ENCODE measurements around the gene MACROD2.

DNA sequence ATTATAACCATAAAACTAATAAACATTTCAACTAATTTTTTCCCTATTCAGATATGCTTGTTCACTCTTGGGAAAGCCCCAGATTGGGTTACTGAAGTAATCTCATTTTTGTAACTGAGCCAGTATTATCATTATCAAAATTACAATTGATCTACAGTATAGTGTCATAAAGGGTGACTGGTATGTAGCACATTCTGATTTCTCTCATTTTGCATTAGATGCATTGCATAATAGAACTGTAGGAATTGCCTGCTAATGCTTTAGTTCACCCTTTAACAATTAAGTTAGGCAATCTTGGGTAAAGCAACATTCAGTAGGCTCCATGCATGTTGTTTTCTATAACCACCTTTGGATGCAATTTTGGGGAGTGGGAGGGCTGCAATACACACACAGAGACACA is 492.9 kb downstream of the MACROD2 start:
- no peak for TF ChIP-seq POLR2A (IDR thresholded peaks at IDR 0.05)
- TF ChIP-seq, protein P1, sequence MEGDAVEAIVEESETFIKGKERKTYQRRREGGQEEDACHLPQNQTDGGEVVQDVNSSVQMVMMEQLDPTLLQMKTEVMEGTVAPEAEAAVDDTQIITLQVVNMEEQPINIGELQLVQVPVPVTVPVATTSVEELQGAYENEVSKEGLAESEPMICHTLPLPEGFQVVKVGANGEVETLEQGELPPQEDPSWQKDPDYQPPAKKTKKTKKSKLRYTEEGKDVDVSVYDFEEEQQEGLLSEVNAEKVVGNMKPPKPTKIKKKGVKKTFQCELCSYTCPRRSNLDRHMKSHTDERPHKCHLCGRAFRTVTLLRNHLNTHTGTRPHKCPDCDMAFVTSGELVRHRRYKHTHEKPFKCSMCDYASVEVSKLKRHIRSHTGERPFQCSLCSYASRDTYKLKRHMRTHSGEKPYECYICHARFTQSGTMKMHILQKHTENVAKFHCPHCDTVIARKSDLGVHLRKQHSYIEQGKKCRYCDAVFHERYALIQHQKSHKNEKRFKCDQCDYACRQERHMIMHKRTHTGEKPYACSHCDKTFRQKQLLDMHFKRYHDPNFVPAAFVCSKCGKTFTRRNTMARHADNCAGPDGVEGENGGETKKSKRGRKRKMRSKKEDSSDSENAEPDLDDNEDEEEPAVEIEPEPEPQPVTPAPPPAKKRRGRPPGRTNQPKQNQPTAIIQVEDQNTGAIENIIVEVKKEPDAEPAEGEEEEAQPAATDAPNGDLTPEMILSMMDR (IDR thresholded peaks at IDR 0.05): no peak
